HG03064 (cell line): Measurements from ENCODE around the gene OR10AD1.
A peak's percentile ranks its signal among the peaks of the same experiment; 100 is the strongest.
"Not testable (repeated sequence)": the region's sequence is repeated elsewhere in the genome, so short reads cannot be mapped to it uniquely, and the experiment has no call there.

Experiments
- ATAC-seq: cut with Tn5 transposase; IDR thresholded peaks from one replicate; pipeline ENCODE4 v1.9.1; 2021; ENCODE audit warnings: low read depth; ENCODE audit not compliant: unreplicated experiment

OR10AD1 gene

GRCh38 chr12:48203192-48203591 is at the start of gene OR10AD1:
Gene OR10AD1 (minus strand): TSS chr12:48203292. CDS start chr12:48203292, 0 bp downstream.
- no peak for ATAC-seq

- ATAC-seq = no peak
Observed at GRCh38 chr12:48247181-48247966, 44.3 kb upstream of the OR10AD1 start.

- no peak for ATAC-seq
Observed at GRCh38 chr12:48237162-48237561, 34.1 kb upstream of the OR10AD1 start.

- ATAC-seq = no peak
Observed at GRCh38 chr12:48235796-48236333, 32.8 kb upstream of the OR10AD1 start.

- ATAC-seq = not testable (repeated sequence)
Observed at GRCh38 chr12:48231169-48231958, 28.3 kb upstream of the OR10AD1 start.

- ATAC-seq = not testable (repeated sequence)
Observed at GRCh38 chr12:48224533-48224932, 21.4 kb upstream of the OR10AD1 start.

GRCh38 chr12:48221645-48222044 is 18.6 kb upstream of the OR10AD1 start:
- ATAC-seq = no peak

- ATAC-seq = no peak
Observed at GRCh38 chr12:48220701-48221100, 17.6 kb upstream of the OR10AD1 start.

- no peak for ATAC-seq
Observed at GRCh38 chr12:48219631-48220030, 16.5 kb upstream of the OR10AD1 start.

- no peak for ATAC-seq
Observed at GRCh38 chr12:48216785-48217184, 13.7 kb upstream of the OR10AD1 start.

- not testable (repeated sequence) for ATAC-seq
Observed at GRCh38 chr12:48209495-48209894, 6.4 kb upstream of the OR10AD1 start.

GRCh38 chr12:48202766-48203165 is 326 bp downstream of the OR10AD1 start:
- no peak for ATAC-seq

- no peak for ATAC-seq
Observed at GRCh38 chr12:48201516-48201915, 1.6 kb downstream of the OR10AD1 start.

GRCh38 chr12:48201091-48201490 is 2.0 kb downstream of the OR10AD1 start:
- no peak for ATAC-seq

- ATAC-seq = no peak
Observed at GRCh38 chr12:48199774-48200221, 3.3 kb downstream of the OR10AD1 start.

- no peak for ATAC-seq
Observed at GRCh38 chr12:48198985-48199384, 4.1 kb downstream of the OR10AD1 start.

- no peak for ATAC-seq
Observed at GRCh38 chr12:48198672-48198971, 4.5 kb downstream of the OR10AD1 start.

GRCh38 chr12:48197971-48198671 is 5.0 kb downstream of the OR10AD1 start:
- peak; percentile 99 for ATAC-seq

GRCh38 chr12:48197549-48197970 is 5.5 kb downstream of the OR10AD1 start:
- ATAC-seq = peak; percentile 14

GRCh38 chr12:48194799-48195201 is 8.3 kb downstream of the OR10AD1 start:
- no peak for ATAC-seq

GRCh38 chr12:48193623-48194022 is 9.5 kb downstream of the OR10AD1 start:
- ATAC-seq = no peak
